Type B pancreatic cell (in vitro differentiated cells): ENCODE measurements around the gene SLC35D3. TPM values are rescaled to one million over a fixed set of nuclear protein-coding genes. Genes with fewer than 3 reads are reported as not detected.

ENCODE experiments used
- DNase-seq: peaks from one replicate; pipeline ENCODE4 v3.0.0; 2021; ENCODE audit warnings: mixed read lengths; ENCODE audit not compliant: unreplicated experiment; ENCODE audit errors: extremely low spot score
- H3K27ac Mint-ChIP-seq: 2 replicates; pipeline ENCODE4 v1.8.0; 2021; ENCODE audit warnings: mild to moderate bottlenecking, mixed read lengths
- H3K27me3 Mint-ChIP-seq: 2 replicates; pipeline ENCODE4 v1.8.0; 2021; ENCODE audit warnings: mixed read lengths
- H3K36me3 Mint-ChIP-seq: 2 replicates; pipeline ENCODE4 v1.8.0; 2021; ENCODE audit warnings: mixed read lengths
- H3K4me1 Mint-ChIP-seq: one replicate; pipeline ENCODE4 v1.8.0; 2021; ENCODE audit warnings: mixed read lengths; ENCODE audit not compliant: unreplicated experiment
- H3K4me3 Mint-ChIP-seq: 2 replicates; pipeline ENCODE4 v1.8.0; 2021; ENCODE audit warnings: mild to moderate bottlenecking, mixed read lengths
- H3K9me3 Mint-ChIP-seq: 2 replicates; pipeline ENCODE4 v1.8.0; 2021; ENCODE audit warnings: mixed read lengths
- CTCF ChIP-seq: fragments of 200-600 bp; sonication (generic); conservative IDR thresholded peaks from 2 replicates; pipeline ENCODE4 v1.5.0; 2021; ENCODE audit warnings: antibody characterized with exemption, mild to moderate bottlenecking
- total RNA-seq: library from RNA; stranded (reverse); gene quantifications from 2 replicates; pipeline ENCODE4 v1.2.1, GENCODE V29; 2021; ENCODE audit warnings: low replicate concordance

SLC35D3 gene
- total RNA-seq, 1 donor from 2014 or later, result 0.41 TPM

GRCh38 chr6:136889271-136890193, 32.6 kb upstream of the SLC35D3 start:
- Mint-ChIP-seq H3K9me3 (no peaks in the 10 kb centered on the region), H3K4me3 (no peak overlapping the region), H3K27me3 (no peaks in the 10 kb centered on the region), H3K4me1 (peaks cover 19% of the 10 kb centered on the region), H3K27ac (no peak overlapping the region), H3K36me3 (no peaks in the 10 kb centered on the region)
- TF ChIP-seq CTCF, result no peak
- DNase-seq, result no peak

GRCh38 chr6:136890194-136890839, 31.8 kb upstream of the SLC35D3 start:
- Mint-ChIP-seq H3K27me3 (no peaks in the 10 kb centered on the region), H3K4me1 (peaks cover 19% of the 10 kb centered on the region), H3K36me3 (no peaks in the 10 kb centered on the region), H3K4me3 (no peak overlapping the region), H3K9me3 (no peaks in the 10 kb centered on the region), H3K27ac (peak overlapping the region; percentile 20)
- no peak for DNase-seq
- no peak for TF ChIP-seq CTCF

GRCh38 chr6:136890986-136891385, 31.1 kb upstream of the SLC35D3 start:
- Mint-ChIP-seq H3K9me3 (no peaks in the 10 kb centered on the region), H3K27ac (no peak overlapping the region), H3K4me1 (peaks cover 19% of the 10 kb centered on the region), H3K4me3 (no peak overlapping the region), H3K27me3 (no peaks in the 10 kb centered on the region), H3K36me3 (no peaks in the 10 kb centered on the region)
- TF ChIP-seq CTCF, result no peak
- DNase-seq, result no peak

GRCh38 chr6:136893187-136893586, 28.9 kb upstream of the SLC35D3 start:
- Mint-ChIP-seq H3K4me3 (no peak overlapping the region), H3K36me3 (no peaks in the 10 kb centered on the region), H3K4me1 (peaks cover 13% of the 10 kb centered on the region), H3K9me3 (no peaks in the 10 kb centered on the region), H3K27ac (no peak overlapping the region), H3K27me3 (no peaks in the 10 kb centered on the region)
- no peak for TF ChIP-seq CTCF
- DNase-seq, result no peak

- no peak for TF ChIP-seq CTCF
- H3K4me3 Mint-ChIP-seq, result no peak overlapping the region
- no peaks in the 10 kb centered on the region for H3K27me3 Mint-ChIP-seq
- H3K9me3 Mint-ChIP-seq, result no peaks in the 10 kb centered on the region
- peaks cover under 1% of the 10 kb centered on the region for H3K4me1 Mint-ChIP-seq
- no peak overlapping the region for H3K27ac Mint-ChIP-seq
- no peak for DNase-seq
- H3K36me3 Mint-ChIP-seq, result peaks cover 6% of the 10 kb centered on the region
Measured at GRCh38 chr6:136895901-136896300, 26.2 kb upstream of the SLC35D3 start.
